ENCODE results near the gene CDK5RAP3.

DNA sequence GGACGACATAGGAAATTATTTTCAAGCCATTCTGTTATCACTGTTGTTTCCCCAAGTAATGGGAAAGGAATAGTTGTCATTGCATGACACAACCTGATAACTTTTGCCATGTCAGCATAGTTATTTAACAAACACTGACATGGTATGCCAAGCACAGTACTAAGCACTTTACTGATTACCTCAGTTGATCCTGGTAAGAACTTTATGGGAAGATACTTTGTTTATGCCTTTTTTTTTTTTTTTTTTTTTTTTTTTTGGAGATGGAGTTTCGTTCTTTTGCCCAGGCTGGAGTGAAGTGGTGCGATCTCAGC, 45.3 kb upstream of the CDK5RAP3 start:
- TF ChIP-seq, protein P1, sequence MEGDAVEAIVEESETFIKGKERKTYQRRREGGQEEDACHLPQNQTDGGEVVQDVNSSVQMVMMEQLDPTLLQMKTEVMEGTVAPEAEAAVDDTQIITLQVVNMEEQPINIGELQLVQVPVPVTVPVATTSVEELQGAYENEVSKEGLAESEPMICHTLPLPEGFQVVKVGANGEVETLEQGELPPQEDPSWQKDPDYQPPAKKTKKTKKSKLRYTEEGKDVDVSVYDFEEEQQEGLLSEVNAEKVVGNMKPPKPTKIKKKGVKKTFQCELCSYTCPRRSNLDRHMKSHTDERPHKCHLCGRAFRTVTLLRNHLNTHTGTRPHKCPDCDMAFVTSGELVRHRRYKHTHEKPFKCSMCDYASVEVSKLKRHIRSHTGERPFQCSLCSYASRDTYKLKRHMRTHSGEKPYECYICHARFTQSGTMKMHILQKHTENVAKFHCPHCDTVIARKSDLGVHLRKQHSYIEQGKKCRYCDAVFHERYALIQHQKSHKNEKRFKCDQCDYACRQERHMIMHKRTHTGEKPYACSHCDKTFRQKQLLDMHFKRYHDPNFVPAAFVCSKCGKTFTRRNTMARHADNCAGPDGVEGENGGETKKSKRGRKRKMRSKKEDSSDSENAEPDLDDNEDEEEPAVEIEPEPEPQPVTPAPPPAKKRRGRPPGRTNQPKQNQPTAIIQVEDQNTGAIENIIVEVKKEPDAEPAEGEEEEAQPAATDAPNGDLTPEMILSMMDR (IDR thresholded peaks at IDR 0.05): no peak
- TF ChIP-seq, protein P2, sequence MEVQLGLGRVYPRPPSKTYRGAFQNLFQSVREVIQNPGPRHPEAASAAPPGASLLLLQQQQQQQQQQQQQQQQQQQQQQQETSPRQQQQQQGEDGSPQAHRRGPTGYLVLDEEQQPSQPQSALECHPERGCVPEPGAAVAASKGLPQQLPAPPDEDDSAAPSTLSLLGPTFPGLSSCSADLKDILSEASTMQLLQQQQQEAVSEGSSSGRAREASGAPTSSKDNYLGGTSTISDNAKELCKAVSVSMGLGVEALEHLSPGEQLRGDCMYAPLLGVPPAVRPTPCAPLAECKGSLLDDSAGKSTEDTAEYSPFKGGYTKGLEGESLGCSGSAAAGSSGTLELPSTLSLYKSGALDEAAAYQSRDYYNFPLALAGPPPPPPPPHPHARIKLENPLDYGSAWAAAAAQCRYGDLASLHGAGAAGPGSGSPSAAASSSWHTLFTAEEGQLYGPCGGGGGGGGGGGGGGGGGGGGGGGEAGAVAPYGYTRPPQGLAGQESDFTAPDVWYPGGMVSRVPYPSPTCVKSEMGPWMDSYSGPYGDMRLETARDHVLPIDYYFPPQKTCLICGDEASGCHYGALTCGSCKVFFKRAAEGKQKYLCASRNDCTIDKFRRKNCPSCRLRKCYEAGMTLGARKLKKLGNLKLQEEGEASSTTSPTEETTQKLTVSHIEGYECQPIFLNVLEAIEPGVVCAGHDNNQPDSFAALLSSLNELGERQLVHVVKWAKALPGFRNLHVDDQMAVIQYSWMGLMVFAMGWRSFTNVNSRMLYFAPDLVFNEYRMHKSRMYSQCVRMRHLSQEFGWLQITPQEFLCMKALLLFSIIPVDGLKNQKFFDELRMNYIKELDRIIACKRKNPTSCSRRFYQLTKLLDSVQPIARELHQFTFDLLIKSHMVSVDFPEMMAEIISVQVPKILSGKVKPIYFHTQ (CRISPR knock-in tag; IDR thresholded peaks at IDR 0.05): no peak
- TF ChIP-seq JUN (CRISPR knock-in tag; IDR thresholded peaks at IDR 0.05): no peak
- no peak for TF ChIP-seq NFATC4 (CRISPR knock-in tag; IDR thresholded peaks at IDR 0.05)
- TF ChIP-seq SP1 (CRISPR knock-in tag; conservative IDR thresholded peaks at IDR 0.05): no peak
- TF ChIP-seq, protein P3, sequence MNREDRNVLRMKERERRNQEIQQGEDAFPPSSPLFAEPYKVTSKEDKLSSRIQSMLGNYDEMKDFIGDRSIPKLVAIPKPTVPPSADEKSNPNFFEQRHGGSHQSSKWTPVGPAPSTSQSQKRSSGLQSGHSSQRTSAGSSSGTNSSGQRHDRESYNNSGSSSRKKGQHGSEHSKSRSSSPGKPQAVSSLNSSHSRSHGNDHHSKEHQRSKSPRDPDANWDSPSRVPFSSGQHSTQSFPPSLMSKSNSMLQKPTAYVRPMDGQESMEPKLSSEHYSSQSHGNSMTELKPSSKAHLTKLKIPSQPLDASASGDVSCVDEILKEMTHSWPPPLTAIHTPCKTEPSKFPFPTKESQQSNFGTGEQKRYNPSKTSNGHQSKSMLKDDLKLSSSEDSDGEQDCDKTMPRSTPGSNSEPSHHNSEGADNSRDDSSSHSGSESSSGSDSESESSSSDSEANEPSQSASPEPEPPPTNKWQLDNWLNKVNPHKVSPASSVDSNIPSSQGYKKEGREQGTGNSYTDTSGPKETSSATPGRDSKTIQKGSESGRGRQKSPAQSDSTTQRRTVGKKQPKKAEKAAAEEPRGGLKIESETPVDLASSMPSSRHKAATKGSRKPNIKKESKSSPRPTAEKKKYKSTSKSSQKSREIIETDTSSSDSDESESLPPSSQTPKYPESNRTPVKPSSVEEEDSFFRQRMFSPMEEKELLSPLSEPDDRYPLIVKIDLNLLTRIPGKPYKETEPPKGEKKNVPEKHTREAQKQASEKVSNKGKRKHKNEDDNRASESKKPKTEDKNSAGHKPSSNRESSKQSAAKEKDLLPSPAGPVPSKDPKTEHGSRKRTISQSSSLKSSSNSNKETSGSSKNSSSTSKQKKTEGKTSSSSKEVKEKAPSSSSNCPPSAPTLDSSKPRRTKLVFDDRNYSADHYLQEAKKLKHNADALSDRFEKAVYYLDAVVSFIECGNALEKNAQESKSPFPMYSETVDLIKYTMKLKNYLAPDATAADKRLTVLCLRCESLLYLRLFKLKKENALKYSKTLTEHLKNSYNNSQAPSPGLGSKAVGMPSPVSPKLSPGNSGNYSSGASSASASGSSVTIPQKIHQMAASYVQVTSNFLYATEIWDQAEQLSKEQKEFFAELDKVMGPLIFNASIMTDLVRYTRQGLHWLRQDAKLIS (CRISPR knock-in tag; IDR thresholded peaks at IDR 0.05; ENCODE audit: borderline replicate concordance): no peak
- TF ChIP-seq SOX15 (CRISPR knock-in tag; IDR thresholded peaks at IDR 0.05): no peak
- TF ChIP-seq, protein P4, sequence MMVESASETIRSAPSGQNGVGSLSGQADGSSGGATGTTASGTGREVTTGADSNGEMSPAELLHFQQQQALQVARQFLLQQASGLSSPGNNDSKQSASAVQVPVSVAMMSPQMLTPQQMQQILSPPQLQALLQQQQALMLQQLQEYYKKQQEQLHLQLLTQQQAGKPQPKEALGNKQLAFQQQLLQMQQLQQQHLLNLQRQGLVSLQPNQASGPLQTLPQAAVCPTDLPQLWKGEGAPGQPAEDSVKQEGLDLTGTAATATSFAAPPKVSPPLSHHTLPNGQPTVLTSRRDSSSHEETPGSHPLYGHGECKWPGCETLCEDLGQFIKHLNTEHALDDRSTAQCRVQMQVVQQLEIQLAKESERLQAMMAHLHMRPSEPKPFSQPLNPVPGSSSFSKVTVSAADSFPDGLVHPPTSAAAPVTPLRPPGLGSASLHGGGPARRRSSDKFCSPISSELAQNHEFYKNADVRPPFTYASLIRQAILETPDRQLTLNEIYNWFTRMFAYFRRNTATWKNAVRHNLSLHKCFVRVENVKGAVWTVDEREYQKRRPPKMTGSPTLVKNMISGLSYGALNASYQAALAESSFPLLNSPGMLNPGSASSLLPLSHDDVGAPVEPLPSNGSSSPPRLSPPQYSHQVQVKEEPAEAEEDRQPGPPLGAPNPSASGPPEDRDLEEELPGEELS (CRISPR knock-in tag; IDR thresholded peaks at IDR 0.05): no peak
- TF ChIP-seq ZNF232 (CRISPR knock-in tag; IDR thresholded peaks at IDR 0.05): no peak
- no peak for TF ChIP-seq ELF4 (CRISPR knock-in tag; IDR thresholded peaks at IDR 0.05; ENCODE audit: low read depth)
- TF ChIP-seq, protein P5, sequence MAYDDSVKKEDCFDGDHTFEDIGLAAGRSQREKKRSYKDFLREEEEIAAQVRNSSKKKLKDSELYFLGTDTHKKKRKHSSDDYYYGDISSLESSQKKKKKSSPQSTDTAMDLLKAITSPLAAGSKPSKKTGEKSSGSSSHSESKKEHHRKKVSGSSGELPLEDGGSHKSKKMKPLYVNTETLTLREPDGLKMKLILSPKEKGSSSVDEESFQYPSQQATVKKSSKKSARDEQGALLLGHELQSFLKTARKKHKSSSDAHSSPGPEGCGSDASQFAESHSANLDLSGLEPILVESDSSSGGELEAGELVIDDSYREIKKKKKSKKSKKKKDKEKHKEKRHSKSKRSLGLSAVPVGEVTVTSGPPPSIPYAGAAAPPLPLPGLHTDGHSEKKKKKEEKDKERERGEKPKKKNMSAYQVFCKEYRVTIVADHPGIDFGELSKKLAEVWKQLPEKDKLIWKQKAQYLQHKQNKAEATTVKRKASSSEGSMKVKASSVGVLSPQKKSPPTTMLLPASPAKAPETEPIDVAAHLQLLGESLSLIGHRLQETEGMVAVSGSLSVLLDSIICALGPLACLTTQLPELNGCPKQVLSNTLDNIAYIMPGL (CRISPR knock-in tag; IDR thresholded peaks at IDR 0.05): no peak
- no peak for TF ChIP-seq RELA (CRISPR knock-in tag; IDR thresholded peaks at IDR 0.05; ENCODE audit: borderline replicate concordance)
- TF ChIP-seq TEAD4 (CRISPR knock-in tag; IDR thresholded peaks at IDR 0.05): no peak
- TF ChIP-seq KAT7 (CRISPR knock-in tag; IDR thresholded peaks at IDR 0.05; ENCODE audit: borderline replicate concordance): no peak

All from WTC11 (cell line).